IPS-NIHi7 (cell line): Measurements from ENCODE around the gene OR2H2.
A peak's percentile ranks its signal among the peaks of the same experiment; 100 is the strongest.

Experiments used
- DNase-seq: peaks from one replicate; pipeline ENCODE4 v3.0.0; 2012; ENCODE audit warnings: mixed read lengths; ENCODE audit errors: extremely low spot score

Gene OR2H2

GRCh38 chr6:29584821-29585220, at the start of gene OR2H2:
Gene OR2H2 (plus strand): TSS chr6:29585121. CDS start chr6:29587945, 2,824 bp downstream.
- no peak for DNase-seq

GRCh38 chr6:29537714-29538403, 47.1 kb upstream of the OR2H2 start:
- DNase-seq, result peak; percentile 41

GRCh38 chr6:29547573-29547972, 37.3 kb upstream of the OR2H2 start:
- no peak for DNase-seq

DNA sequence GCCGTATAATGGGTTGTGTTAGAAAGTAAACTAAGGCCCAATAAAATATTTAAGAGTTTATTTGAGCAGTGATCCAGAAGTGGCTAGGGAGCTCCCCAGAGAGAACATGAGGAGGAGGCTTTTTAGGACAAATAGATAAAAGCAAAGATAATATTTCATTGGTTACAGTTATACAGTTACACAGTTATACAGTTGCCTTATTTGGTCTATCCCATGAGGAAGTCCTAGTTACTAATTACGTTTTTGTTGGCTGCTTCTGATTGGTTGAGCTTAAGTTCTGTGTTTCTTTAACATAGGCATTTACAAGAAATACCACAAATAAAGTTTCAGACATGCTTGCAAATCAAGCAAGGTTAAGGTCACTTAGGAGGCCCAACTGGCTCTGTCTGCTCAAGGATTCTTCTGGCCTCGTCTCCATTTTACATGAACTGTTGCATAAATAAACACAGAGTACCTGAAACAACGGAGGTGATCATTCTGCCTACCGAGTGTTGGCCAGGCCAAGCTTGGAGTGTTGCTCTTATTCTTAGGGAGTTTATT, 32.3 kb upstream of the OR2H2 start:
- no peak for DNase-seq

DNA sequence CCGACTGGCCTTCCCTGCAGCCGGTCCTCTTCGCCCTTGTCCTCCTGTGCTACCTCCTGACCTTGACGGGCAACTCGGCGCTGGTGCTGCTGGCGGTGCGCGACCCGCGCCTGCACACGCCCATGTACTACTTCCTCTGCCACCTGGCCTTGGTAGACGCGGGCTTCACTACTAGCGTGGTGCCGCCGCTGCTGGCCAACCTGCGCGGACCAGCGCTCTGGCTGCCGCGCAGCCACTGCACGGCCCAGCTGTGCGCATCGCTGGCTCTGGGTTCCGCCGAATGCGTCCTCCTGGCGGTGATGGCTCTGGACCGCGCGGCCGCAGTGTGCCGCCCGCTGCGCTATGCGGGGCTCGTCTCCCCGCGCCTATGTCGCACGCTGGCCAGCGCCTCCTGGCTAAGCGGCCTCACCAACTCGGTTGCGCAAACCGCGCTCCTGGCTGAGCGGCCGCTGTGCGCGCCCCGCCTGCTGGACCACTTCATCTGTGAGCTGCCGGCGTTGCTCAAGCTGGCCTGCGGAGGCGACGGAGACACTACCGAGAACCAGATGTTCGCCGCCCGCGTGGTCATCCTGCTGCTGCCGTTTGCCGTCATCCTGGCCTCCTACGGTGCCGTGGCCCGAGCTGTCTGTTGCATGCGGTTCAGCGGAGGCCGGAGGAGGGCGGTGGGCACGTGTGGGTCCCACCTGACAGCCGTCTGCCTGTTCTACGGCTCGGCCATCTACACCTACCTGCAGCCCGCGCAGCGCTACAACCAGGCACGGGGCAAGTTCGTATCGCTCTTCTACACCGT, 31.5 kb upstream of the OR2H2 start:
- peak; percentile 86 for DNase-seq

- no peak for DNase-seq
These were observed 30.2 kb upstream of the OR2H2 start for GRCh38 chr6:29554764-29555163.

- no peak for DNase-seq
These were observed 27.6 kb upstream of the OR2H2 start for GRCh38 chr6:29557320-29557719.

GRCh38 chr6:29558439-29559079, 26.4 kb upstream of the OR2H2 start:
- DNase-seq, result no peak

DNA sequence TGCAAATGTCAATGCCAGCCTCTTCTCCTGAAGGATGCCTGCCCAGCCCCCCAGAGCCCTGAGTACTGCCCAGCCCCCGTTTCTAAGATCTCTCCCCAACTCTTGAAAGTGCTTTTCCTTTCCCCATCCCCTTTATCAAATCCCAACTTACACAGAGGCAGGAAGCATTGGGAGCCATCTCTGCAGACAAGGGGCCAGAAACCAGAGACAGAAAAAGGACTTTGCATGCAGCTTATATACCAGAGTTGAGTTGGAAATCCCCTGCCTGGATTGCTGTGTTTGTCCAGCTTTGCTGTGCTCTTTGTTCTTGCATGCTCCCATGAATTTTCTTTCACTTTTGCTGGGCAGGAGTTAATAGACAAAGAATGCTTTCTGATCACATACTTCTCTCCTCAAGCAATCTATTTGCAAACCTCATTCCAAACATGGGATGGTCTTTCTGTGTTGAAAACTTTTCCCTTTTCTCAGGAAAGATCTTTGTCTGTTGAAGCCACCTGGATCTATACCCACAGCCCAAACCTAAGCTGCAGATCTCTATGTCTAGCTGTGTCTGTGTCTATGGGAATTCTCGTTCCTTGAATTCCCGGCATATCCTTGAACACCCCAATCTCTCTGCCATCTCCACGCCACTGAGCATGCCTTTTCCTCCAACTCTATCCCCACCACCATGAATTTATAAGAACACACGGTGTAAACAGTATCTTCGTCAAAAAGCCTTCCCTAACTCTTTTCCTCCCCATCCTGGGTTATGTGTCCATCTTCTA, 25.2 kb upstream of the OR2H2 start, which contains the start of gene UBD:
Gene UBD, minus strand, starts transcription at position 209 of the 764 bp plus-strand sequence. Its CDS starts 31 bp downstream, at position 178.
- DNase-seq, result no peak

DNA sequence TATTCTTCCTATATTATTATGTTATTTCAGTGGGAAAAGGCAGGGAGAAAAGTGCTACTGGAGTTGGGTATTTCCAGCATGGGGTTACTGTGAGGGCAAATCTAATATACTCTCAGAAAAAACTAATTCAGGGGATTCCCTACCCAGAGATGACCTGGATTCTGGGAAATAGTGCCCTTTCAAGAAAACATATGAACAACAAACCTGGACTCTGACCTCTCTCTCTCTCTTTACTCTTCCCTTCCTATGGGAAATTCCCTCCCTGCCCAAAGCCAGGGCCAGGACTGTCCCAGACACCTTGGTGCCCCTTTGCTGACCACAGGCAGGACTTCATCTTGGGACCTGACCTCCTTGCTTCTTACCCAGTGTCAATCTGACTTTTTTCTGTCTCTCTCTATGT, 23.8 kb upstream of the OR2H2 start:
- DNase-seq, result no peak

DNA sequence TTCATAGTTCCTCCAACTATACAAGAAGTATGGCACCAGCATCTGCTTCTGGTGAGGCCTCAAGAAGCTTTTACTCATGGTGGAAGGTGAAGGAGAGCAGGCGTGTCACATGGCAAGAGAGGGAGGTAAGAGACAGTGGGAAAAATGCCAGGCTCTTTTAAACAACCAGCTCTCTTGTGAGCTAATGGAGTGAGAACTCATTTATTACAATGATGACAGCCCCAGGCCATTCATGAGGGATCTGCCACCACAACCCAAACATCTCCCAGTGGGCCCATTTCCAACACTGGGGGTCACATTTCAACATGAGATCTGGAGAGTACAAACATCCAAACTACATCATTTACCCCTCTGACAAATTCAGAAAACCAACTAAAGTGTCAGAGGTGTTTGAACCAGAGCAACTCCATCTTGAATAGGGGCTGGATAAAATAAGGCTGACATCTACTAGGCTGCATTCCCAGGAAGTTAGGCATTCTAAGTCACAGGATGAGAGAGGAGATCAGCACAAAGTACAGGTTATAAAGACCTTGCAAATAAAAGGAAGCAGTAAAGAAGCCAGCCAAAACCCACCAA, 23.2 kb upstream of the OR2H2 start:
- no peak for DNase-seq

- no peak for DNase-seq
These were observed 21.4 kb upstream of the OR2H2 start for GRCh38 chr6:29563435-29563965.

DNA sequence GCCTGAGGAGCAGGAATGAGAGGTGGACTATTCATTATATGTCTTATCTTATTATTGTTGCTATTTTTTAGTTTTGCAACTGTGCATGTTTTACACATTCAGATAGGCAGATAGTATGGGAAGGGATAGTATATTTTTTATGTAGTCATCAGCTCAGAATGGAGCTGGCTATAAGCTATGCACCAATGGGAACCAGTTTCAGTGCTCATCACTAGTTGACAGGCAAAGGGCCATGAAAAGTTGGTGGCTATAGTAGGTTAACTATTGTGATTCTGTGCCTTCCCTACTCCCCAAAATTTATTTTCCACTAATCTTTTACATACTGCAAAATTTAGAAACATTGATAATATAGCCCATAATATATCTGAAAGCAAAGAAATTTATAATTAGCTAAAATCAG, 20.0 kb upstream of the OR2H2 start:
- DNase-seq, result no peak

DNA sequence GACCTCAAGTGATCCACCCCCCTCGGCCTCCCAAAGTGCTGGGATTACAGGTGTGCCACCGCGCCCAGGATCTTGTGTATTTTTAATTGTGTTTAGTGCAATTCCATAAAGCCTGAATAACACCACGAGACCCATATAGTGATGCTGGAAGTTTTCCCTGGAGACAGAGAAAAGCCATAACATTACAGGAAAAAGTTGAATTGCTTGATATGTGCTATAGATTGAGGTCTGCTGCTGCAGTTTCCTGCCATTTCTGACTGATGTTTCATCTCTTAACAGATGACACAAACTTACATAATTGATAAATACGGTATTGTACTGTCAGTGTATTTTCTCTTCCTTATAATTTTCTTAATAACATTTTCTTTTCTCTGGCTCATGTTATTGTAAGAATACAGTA, 18.1 kb upstream of the OR2H2 start:
- DNase-seq, result no peak

- no peak for DNase-seq
These were observed 17.4 kb upstream of the OR2H2 start for GRCh38 chr6:29567541-29567940.

GRCh38 chr6:29567991-29568390, 16.9 kb upstream of the OR2H2 start:
- DNase-seq, result no peak

GRCh38 chr6:29576056-29576455, 8.9 kb upstream of the OR2H2 start:
- no peak for DNase-seq

- no peak for DNase-seq
These were observed 7.4 kb upstream of the OR2H2 start for GRCh38 chr6:29577544-29577943.

DNA sequence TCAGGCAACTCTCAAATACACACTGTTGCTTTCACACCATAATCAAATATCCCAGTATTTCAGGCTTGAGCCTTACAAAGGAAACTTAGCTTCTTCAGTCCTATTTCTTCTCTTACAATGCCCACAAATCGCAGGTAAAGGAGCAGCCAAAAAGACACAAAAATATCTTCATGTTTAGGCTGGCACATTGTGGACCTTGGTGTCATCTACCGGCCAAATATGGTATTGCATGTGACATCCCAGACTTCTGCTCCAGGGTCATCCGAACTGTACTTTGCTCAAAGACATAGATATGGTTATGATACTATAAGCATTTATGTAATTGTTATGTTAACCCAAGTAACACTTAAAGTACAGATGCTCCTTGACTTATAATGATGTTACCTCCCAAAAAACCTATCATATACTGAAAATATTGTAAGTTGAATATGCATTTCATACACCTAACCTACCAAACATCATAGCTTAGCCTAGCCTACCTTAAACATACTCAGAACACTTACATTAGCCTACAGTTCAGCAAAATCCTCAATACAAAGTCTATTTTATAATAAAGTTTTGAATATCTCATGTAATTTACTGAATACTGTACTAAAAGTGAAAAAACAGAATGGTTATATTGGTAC, 4.6 kb downstream of the OR2H2 start:
- peak; percentile 64 for DNase-seq

DNA sequence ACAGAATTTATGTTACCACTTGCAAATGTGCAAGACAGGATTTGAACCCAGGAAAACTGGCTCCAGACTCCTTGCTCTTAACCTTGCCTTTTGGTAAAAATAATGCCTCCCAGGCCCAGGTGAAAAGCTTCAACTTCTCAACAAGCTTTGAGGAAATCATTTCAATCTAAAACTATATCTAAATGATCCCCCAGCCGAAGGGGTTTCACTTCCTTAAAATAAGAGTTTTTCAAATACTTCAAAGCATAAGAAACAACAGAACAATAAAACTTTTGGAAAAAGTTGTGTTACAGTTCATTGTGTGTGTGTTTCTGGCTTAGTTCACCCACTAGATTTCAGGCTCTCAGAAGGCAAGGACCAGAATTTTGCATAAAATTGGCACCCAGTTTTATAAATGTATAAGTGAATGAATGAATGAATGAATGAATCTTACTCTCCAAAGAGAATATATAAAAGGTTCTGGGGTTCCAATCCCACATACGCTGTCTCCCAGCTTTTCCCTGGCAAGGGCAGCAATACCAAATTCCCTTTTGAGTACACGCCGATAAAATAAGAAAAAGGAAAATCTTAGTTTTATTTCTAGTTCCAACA, 5.4 kb downstream of the OR2H2 start:
- DNase-seq, result no peak
